A673 (cell line): ENCODE measurements around the gene SYNE2.
"Not testable (repeated sequence)": the region's sequence is repeated elsewhere in the genome, so short reads cannot be mapped to it uniquely, and the experiment has no call there.

ENCODE experiments used
- EZH2 ChIP-seq: fragments of 200-600 bp; sonication (generic); IDR thresholded peaks from 2 replicates; pipeline ENCODE4 v1.6.1; 2017; ENCODE audit warnings: borderline replicate concordance, low read depth, mild to moderate bottlenecking, mixed read lengths, antibody characterized with exemption, low read length; ENCODE audit not compliant: poor library complexity, severe bottlenecking
- TF ChIP-seq, protein P1 (sequence below): fragments of 300-800, 200-600 bp; sonication (generic); conservative IDR thresholded peaks from 2 replicates; pipeline ENCODE4 v1.5.1; 2017; ENCODE audit warnings: low read depth, mild to moderate bottlenecking, antibody characterized with exemption, low read length, moderate library complexity, mixed read lengths

DNA sequence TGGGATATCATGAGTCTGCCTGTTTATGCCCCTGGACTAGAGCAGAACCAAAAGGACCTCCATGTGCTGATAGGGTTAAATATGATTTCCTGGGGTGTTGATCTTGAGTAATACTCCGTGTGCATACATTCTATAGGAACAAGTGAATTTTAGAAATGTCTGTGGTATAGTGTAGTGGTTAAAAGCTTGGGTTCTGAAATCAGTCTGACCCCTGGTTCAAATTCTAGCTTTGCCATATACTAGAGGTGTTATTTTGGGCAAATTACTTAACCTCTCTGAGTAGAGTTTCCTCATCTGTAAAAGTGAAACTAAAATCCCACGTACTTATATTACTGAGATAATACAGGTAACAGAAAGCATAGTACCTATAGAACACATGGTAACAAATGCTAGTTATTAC lies 12.0 kb downstream of the SYNE2 start:
- TF ChIP-seq, protein P1, sequence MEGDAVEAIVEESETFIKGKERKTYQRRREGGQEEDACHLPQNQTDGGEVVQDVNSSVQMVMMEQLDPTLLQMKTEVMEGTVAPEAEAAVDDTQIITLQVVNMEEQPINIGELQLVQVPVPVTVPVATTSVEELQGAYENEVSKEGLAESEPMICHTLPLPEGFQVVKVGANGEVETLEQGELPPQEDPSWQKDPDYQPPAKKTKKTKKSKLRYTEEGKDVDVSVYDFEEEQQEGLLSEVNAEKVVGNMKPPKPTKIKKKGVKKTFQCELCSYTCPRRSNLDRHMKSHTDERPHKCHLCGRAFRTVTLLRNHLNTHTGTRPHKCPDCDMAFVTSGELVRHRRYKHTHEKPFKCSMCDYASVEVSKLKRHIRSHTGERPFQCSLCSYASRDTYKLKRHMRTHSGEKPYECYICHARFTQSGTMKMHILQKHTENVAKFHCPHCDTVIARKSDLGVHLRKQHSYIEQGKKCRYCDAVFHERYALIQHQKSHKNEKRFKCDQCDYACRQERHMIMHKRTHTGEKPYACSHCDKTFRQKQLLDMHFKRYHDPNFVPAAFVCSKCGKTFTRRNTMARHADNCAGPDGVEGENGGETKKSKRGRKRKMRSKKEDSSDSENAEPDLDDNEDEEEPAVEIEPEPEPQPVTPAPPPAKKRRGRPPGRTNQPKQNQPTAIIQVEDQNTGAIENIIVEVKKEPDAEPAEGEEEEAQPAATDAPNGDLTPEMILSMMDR: not testable (repeated sequence)
- not testable (repeated sequence) for TF ChIP-seq EZH2
